ENCODE measurements around the gene GTF2H2. TPM values are rescaled to one million over a fixed set of nuclear protein-coding genes. Genes with fewer than 3 reads are reported as not detected.

GTF2H2 gene
- total and polyA plus RNA-seq, 2 of the 4 experiments (the other 2 are of a cell fraction), result 13.9 to 18.1 TPM

Other genes starting within 250 kb of the GTF2H2 start
- gene SERF1A, start 167.0 kb downstream of the GTF2H2 start, total RNA-seq (2012; rRNA removed), result 2.2 and 7.2 TPM in 2 replicates
- gene SERF1A, start 167.0 kb downstream of the GTF2H2 start, polyA plus RNA-seq (2012; rRNA removed), result 2.8 and 3.7 TPM in 2 replicates
- gene SMN1, start 142.6 kb downstream of the GTF2H2 start, total RNA-seq (2012; rRNA removed), result 18.3 and 25.8 TPM in 2 replicates
- gene SMN1, start 142.6 kb downstream of the GTF2H2 start, polyA plus RNA-seq (2012; rRNA removed), result 18.9 and 19.7 TPM in 2 replicates
- gene NAIP, start 42.3 kb downstream of the GTF2H2 start, total RNA-seq (2012; rRNA removed), result 1.3 and 1.7 TPM in 2 replicates
- gene NAIP, start 42.3 kb downstream of the GTF2H2 start, polyA plus RNA-seq (2012; rRNA removed), result 1.3 and 2.2 TPM in 2 replicates